Activated CD4-positive, alpha-beta T cell treated with anti-CD3 and anti-CD28 coated beads, Interleukin-2, amount 10 ng/mL, durations not matched to agents 24 days and 14 days (primary cell): ENCODE data around the gene TNFSF9. TPM values are rescaled to one million over a fixed set of nuclear protein-coding genes. Genes with fewer than 3 reads are reported as not detected.

Experiments
- DNase-seq: peaks from one replicate; pipeline ENCODE4 v3.0.0; 2022
- H3K27ac Mint-ChIP-seq: one replicate; pipeline ENCODE4 v1.8.0; 2022; ENCODE audit warnings: mild to moderate bottlenecking, mixed read lengths
- H3K27me3 Mint-ChIP-seq: one replicate; pipeline ENCODE4 v1.8.0; 2022; ENCODE audit warnings: mixed read lengths
- H3K36me3 Mint-ChIP-seq: one replicate; pipeline ENCODE4 v1.8.0; 2022; ENCODE audit warnings: low read depth, mild to moderate bottlenecking, mixed read lengths
- H3K4me1 Mint-ChIP-seq: one replicate; pipeline ENCODE4 v1.8.0; 2021; ENCODE audit warnings: mixed read lengths
- H3K4me3 Mint-ChIP-seq: one replicate; pipeline ENCODE4 v1.8.0; 2022; ENCODE audit warnings: mild to moderate bottlenecking, moderate library complexity, mixed read lengths
- H3K9me3 Mint-ChIP-seq: one replicate; pipeline ENCODE4 v1.8.0; 2021; ENCODE audit warnings: mixed read lengths
- intact Hi-C: fragments of 100-400 bp; cut with micrococcal nuclease; formaldehyde crosslinking; loops from one replicate; pipeline ENCODE4 v1.15.1; 2023
- total RNA-seq: library from RNA; stranded (reverse); gene quantifications from 2 replicates; pipeline ENCODE4 v1.2.3, GENCODE V29; 2022

The TNFSF9 gene
- total RNA-seq, 1 donor from 2014 or later = 6.4 TPM

- DNase-seq = peak; percentile 93
- no peaks in the 10 kb centered on the region for H3K9me3 Mint-ChIP-seq
Measured at GRCh38 chr19:6516018-6516658, 14.7 kb upstream of the TNFSF9 start.

DNA sequence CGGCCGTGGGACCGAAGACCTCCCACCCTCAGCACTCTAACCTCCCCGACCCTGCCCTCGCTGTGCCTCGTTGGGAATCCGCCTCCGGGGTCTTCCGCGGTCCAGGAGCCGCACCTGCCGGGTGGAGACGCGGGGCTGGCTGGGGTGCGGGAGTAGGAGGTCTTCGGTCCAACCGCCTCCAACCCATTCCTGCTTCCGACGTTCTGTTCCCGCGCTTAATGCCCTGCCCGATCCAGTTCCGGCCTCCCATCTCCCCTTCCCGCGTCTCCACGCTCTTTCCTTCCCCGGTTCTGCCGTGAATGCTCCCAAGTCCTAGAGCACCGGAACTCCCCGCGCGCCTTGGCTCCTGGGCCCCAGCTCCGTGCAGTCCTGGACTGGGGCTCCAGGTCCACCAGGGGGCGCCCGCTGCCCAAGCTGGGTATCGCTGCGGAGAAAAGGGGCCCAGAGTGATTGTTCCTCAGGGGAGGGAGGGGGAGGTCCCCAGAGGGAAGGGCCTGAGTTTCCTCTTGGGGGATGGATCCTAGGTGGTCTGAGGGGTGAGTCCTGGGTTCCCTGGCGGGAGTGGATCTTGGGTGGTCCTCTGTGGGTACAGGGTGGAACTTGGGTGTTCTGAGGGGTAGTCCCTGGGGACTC is 14.1 kb upstream of the TNFSF9 start:
- intact Hi-C loops = loop anchor here (1.0 to 5.0 kb wide), 8 partner anchors 14 to 347 kb away; partner anchors contain the start of genes DENND1C, GPR108 and VAV1
- DNase-seq = peak; percentile 97
- Mint-ChIP-seq H3K4me3 (peak overlapping the region; percentile 94), H3K27me3 (no peaks in the 10 kb centered on the region), H3K27ac (peak overlapping the region; percentile 95), H3K9me3 (no peaks in the 10 kb centered on the region), H3K4me1 (peaks cover 34% of the 10 kb centered on the region), H3K36me3 (no peaks in the 10 kb centered on the region)

More at GRCh38 chr19:6516018-6516658, 14.7 kb upstream of the TNFSF9 start:
- Mint-ChIP-seq H3K36me3 (no peaks in the 10 kb centered on the region), H3K4me3 (peak overlapping the region; percentile 94), H3K27ac (peak overlapping the region; percentile 82), H3K4me1 (peaks cover 34% of the 10 kb centered on the region), H3K27me3 (no peaks in the 10 kb centered on the region)
- intact Hi-C loops = loop anchor here (1.0 to 5.0 kb wide), 5 partner anchors 14 to 236 kb away; partner anchors contain the start of gene DENND1C

DNA sequence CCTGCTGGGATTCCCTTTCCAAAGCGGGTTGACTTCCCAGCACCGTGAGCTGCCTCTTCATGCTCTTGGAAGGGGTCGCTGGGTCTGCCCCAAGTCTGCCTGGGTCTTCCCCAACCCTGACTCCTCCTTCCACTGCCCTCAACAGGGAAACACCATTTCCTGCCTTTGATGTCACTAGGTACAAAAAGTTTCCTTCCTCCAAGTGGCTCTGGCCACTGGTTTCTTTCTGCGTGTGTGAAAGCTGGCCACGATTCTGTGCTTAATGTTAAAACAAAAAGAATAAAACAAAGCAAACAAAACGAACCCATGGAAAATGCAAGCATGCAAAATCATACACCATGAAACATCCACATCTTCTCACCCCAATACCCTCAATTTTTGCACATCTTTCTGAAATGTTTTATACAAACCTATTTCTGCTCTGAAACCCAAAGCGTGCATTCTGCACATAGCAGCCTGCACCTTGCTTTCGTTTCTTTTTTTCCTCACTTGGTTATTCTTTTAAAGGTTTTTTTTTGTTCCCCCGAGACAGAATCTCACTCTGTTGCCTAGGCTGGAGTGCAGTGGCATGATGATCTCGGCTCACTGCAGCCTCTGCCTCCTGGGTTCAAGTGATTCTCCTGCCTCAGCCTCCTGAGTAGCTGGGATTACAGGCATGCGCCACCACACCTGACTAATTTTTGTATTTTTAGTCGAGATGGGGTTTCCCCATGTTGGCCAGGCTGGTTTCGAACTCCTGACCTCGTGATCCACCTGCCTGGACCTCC is 12.5 kb upstream of the TNFSF9 start:
- H3K4me3 Mint-ChIP-seq = peak overlapping the region; percentile 75
- H3K9me3 Mint-ChIP-seq = no peaks in the 10 kb centered on the region
- peak; percentile 85 for DNase-seq
- H3K27ac Mint-ChIP-seq = peak overlapping the region; percentile 82
- H3K36me3 Mint-ChIP-seq = no peaks in the 10 kb centered on the region
- H3K4me1 Mint-ChIP-seq = peaks cover 39% of the 10 kb centered on the region
- intact Hi-C loops = loop anchor here (1.0 to 5.0 kb wide), 6 partner anchors 36 to 234 kb away; partner anchors contain the start of gene DENND1C
- H3K27me3 Mint-ChIP-seq = no peaks in the 10 kb centered on the region

- no peaks in the 10 kb centered on the region for H3K27me3 Mint-ChIP-seq
- intact Hi-C loops = loop anchor here (2.0 to 5.0 kb wide), 4 partner anchors 37 to 233 kb away; partner anchors contain the start of gene DENND1C
- H3K27ac Mint-ChIP-seq = peak overlapping the region; percentile 64
- H3K4me1 Mint-ChIP-seq = peaks cover 39% of the 10 kb centered on the region
- DNase-seq = no peak
- no peaks in the 10 kb centered on the region for H3K36me3 Mint-ChIP-seq
- no peaks in the 10 kb centered on the region for H3K9me3 Mint-ChIP-seq
- H3K4me3 Mint-ChIP-seq = peak overlapping the region; percentile 41
Measured at GRCh38 chr19:6519289-6519688, 11.5 kb upstream of the TNFSF9 start.

GRCh38 chr19:6521718-6522646 is 8.8 kb upstream of the TNFSF9 start:
- H3K27me3 Mint-ChIP-seq = no peaks in the 10 kb centered on the region
- DNase-seq = peak; percentile 63
- H3K27ac Mint-ChIP-seq = peak overlapping the region; percentile 20
- intact Hi-C loops = no loop called here
- H3K4me1 Mint-ChIP-seq = peaks cover 27% of the 10 kb centered on the region
- H3K4me3 Mint-ChIP-seq = no peak overlapping the region
- no peaks in the 10 kb centered on the region for H3K9me3 Mint-ChIP-seq
- no peaks in the 10 kb centered on the region for H3K36me3 Mint-ChIP-seq

DNA sequence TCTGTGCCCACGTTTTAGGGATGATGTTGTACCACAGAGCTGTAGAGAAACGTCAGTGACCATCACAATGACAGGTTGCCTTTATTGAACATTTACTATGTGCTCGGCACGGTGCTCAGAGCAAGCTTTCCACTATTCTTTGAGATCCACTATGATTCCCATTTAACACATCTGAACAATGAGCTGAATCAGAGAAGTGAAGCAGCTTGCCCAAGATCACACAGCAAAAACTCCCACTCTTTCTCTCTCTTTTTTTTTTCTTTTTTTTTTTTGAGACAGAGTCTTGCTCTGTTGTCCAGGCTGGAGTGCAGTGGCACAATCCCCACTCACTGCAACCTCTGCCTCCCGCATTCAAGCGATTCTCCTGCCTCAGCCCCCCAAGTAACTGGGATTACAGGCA is 8.1 kb upstream of the TNFSF9 start:
- H3K27ac Mint-ChIP-seq = no peak overlapping the region
- no peaks in the 10 kb centered on the region for H3K36me3 Mint-ChIP-seq
- H3K4me3 Mint-ChIP-seq = no peak overlapping the region
- peaks cover 22% of the 10 kb centered on the region for H3K4me1 Mint-ChIP-seq
- H3K27me3 Mint-ChIP-seq = no peaks in the 10 kb centered on the region
- no peak for DNase-seq
- intact Hi-C loops = no loop called here
- no peaks in the 10 kb centered on the region for H3K9me3 Mint-ChIP-seq

DNA sequence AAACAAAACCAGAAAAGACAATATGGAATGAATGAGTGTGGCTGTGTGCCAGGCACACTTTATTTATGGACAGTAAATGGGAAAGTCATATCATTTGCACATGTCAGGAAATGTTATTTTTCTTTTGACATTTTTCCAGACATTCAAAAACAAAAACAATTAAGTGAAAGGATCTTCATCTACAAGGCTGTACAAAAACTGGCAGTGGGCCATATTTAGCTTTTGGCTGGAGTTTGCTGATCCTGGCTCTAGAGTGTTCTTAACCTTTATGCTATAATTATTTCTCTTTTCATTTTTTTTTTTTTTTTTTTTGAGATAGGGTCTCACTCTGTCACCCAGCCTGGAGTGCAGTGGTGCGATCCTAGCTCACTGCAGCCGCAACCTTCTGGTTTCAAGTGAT is 6.5 kb upstream of the TNFSF9 start:
- H3K36me3 Mint-ChIP-seq = no peaks in the 10 kb centered on the region
- no peak overlapping the region for H3K4me3 Mint-ChIP-seq
- H3K27me3 Mint-ChIP-seq = peaks cover 2% of the 10 kb centered on the region
- no peak for DNase-seq
- intact Hi-C loops = no loop called here
- H3K27ac Mint-ChIP-seq = no peak overlapping the region
- peaks cover 10% of the 10 kb centered on the region for H3K4me1 Mint-ChIP-seq
- no peaks in the 10 kb centered on the region for H3K9me3 Mint-ChIP-seq

- intact Hi-C loops = no loop called here
- no peak overlapping the region for H3K27ac Mint-ChIP-seq
Measured at GRCh38 chr19:6527893-6528543, 2.8 kb upstream of the TNFSF9 start.

GRCh38 chr19:6528544-6529121 is 2.2 kb upstream of the TNFSF9 start:
- Mint-ChIP-seq H3K27me3 (peaks cover 32% of the 10 kb centered on the region), H3K4me3 (no peak overlapping the region)

More at GRCh38 chr19:6527893-6528543, 2.8 kb upstream of the TNFSF9 start:
- no peaks in the 10 kb centered on the region for H3K9me3 Mint-ChIP-seq
- H3K36me3 Mint-ChIP-seq = peaks cover 5% of the 10 kb centered on the region
- H3K27me3 Mint-ChIP-seq = peaks cover 31% of the 10 kb centered on the region
- no peak for DNase-seq
- H3K4me1 Mint-ChIP-seq = peaks cover 28% of the 10 kb centered on the region
- no peak overlapping the region for H3K4me3 Mint-ChIP-seq

DNA sequence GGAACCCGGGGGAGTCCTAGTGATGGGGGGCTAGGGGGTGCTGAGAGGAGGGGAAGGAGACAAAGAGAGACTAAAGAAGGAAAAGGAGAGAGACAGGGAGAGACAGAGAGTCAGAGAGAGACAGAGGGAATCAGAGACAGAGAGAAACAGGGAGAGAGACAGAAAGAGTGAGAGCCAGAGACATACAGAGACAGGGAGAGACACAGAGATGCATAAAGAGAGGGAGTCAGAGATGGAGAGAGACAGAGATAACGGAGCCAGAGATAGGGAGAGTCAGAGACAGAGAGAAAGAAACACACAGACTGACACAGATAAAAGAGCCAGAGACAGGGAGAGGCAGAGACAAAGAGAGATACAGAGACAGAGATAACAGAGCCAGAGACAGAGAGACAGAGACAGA is 1.5 kb upstream of the TNFSF9 start:
- intact Hi-C loops = no loop called here
- Mint-ChIP-seq H3K4me1 (peaks cover 30% of the 10 kb centered on the region), H3K36me3 (peaks cover 9% of the 10 kb centered on the region), H3K27me3 (peaks cover 36% of the 10 kb centered on the region), H3K9me3 (no peaks in the 10 kb centered on the region), H3K4me3 (peak overlapping the region; percentile 87), H3K27ac (no peak overlapping the region)
- DNase-seq = no peak

More at GRCh38 chr19:6528544-6529121, 2.2 kb upstream of the TNFSF9 start:
- Mint-ChIP-seq H3K4me1 (peaks cover 28% of the 10 kb centered on the region), H3K36me3 (peaks cover 5% of the 10 kb centered on the region), H3K27ac (no peak overlapping the region), H3K9me3 (no peaks in the 10 kb centered on the region)
- DNase-seq = no peak
- intact Hi-C loops = no loop called here

- no peaks in the 10 kb centered on the region for H3K9me3 Mint-ChIP-seq
- H3K36me3 Mint-ChIP-seq = peaks cover 9% of the 10 kb centered on the region
- peaks cover 30% of the 10 kb centered on the region for H3K4me1 Mint-ChIP-seq
- H3K4me3 Mint-ChIP-seq = peak overlapping the region; percentile 87
- peak overlapping the region; percentile 84 for H3K27ac Mint-ChIP-seq
- no peak for DNase-seq
- intact Hi-C loops = loop anchor here (1.0 to 5.0 kb wide), 2 partner anchors 14 to 207 kb away; partner anchors contain the start of genes GPR108 and TRIP10
- peaks cover 36% of the 10 kb centered on the region for H3K27me3 Mint-ChIP-seq
Measured at GRCh38 chr19:6529937-6530385, 865 bp upstream of the TNFSF9 start.
